DND-41 (cell line): ENCODE measurements around the gene ARFRP1.

Experiments
- CTCF ChIP-seq: IDR thresholded peaks from 2 replicates; pipeline ENCODE4 v1.5.1; 2012; ENCODE audit warnings: borderline replicate concordance, low read length, moderate library complexity, mild to moderate bottlenecking; ENCODE audit not compliant: poor library complexity, severe bottlenecking; ENCODE audit errors: extremely low read depth
- EZH2 ChIP-seq: IDR thresholded peaks from 3 replicates; pipeline ENCODE4 v1.6.1; 2012; ENCODE audit warnings: borderline replicate concordance, low read depth, mild to moderate bottlenecking, moderate library complexity, low read length, inconsistent platforms; ENCODE audit not compliant: severe bottlenecking

- TF ChIP-seq CTCF (no peak), EZH2 (no peak)
Measured at GRCh38 chr20:63701329-63702035, 6.3 kb downstream of the ARFRP1 start.
